NCI-H1930 (cell line): Measurements from ENCODE around the gene FURIN.
A peak's percentile ranks its signal among the peaks of the same experiment; 100 is the strongest.
"Not testable (repeated sequence)": the region's sequence is repeated elsewhere in the genome, so short reads cannot be mapped to it uniquely, and the experiment has no call there.

ENCODE experiments used
- DNase-seq, 2 experiments: peaks; one replicate each; lab custom pipeline; 2025; lab: John Stamatoyannopoulos, UW

FURIN gene

GRCh38 chr15:90915216-90915807 is 46.9 kb downstream of the FURIN start:
- no peak for DNase-seq

GRCh38 chr15:90915808-90916440 is 47.5 kb downstream of the FURIN start:
- no peak for DNase-seq

GRCh38 chr15:90916461-90916860 is 48.1 kb downstream of the FURIN start:
- no peak for DNase-seq

- DNase-seq: no peak
These were observed 49.2 kb downstream of the FURIN start for GRCh38 chr15:90917569-90917968.

GRCh38 chr15:90918034-90918788 is 49.8 kb downstream of the FURIN start:
- DNase-seq: no peak

- no peak for DNase-seq
These were observed 50.4 kb downstream of the FURIN start for GRCh38 chr15:90918835-90919234.

- DNase-seq: no peak
These were observed 53.5 kb downstream of the FURIN start for GRCh38 chr15:90921887-90922286.

- DNase-seq: not testable (repeated sequence)
These were observed 54.4 kb downstream of the FURIN start for GRCh38 chr15:90922712-90923322.

- no peak for DNase-seq
These were observed 56.0 kb downstream of the FURIN start for GRCh38 chr15:90924375-90924774.

GRCh38 chr15:90926766-90927165 is 58.4 kb downstream of the FURIN start:
- DNase-seq: not testable (repeated sequence)

GRCh38 chr15:90928106-90928505 is 59.7 kb downstream of the FURIN start:
- not testable (repeated sequence) for DNase-seq

GRCh38 chr15:90929246-90930019 is 61.0 kb downstream of the FURIN start:
- no peak for DNase-seq

GRCh38 chr15:90930861-90931574 is 62.6 kb downstream of the FURIN start:
- DNase-seq: no peak

- no peak for DNase-seq
These were observed 63.1 kb downstream of the FURIN start for GRCh38 chr15:90931575-90931827.

- DNase-seq: peak; percentile 68 to 76
These were observed 63.7 kb downstream of the FURIN start, which contains the start of gene HDDC3 for GRCh38 chr15:90931828-90932659. Gene HDDC3 (minus strand): TSS chr15:90932549. CDS start chr15:90932540, 9 bp downstream.

GRCh38 chr15:90932660-90932991 is 64.2 kb downstream of the FURIN start:
- no peak for DNase-seq
